ENCODE results near the gene NOL9. TPM values are rescaled to one million over a fixed set of nuclear protein-coding genes. Genes with fewer than 3 reads are reported as not detected.

The NOL9 gene
- total and polyA plus RNA-seq, 9 of the 15 experiments (the other 6 are each of a cell fraction or from before 2014, with no cell fraction given): 5.6 to 76.5 (median 47.3) TPM

DNA sequence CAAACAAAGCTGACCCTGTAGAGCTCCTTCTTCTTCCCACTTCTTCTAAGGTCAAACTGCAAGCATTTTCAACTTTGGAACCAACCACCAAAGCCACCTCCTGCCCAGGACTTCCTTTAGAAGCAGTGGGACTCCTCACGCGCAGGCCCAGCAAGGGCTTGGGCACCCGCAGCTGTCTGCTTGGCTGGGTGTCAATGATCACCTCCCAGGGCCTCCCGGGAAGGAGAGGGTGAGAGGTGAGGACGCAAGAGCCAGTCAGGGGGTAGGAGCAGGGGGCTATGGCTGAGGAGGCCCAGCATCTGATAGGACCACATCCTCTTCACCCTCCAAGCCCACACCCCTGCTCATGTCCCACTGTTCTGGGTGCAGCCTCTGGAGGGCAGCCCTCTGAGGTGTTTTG, 38.1 kb upstream of the NOL9 start:
- H3K27ac ChIP-seq (ENCODE audit: extremely low read depth, low read depth, low read length): no peak overlapping the region
- H3K9ac ChIP-seq (ENCODE audit: insufficient read depth in 1 of 2, low read depth in 2 of 2, low read length in 2 of 2): no peak overlapping the region
- peak; percentile 3; the same call in 1 of the 3 replicates for ATAC-seq
- no peaks in the 10 kb centered on the region for H3K9me3 ChIP-seq (replicated peaks; ENCODE audit: control insufficient read depth, insufficient read depth, low read depth, low read length)
- WGBS (ENCODE audit: insufficient coverage, low coverage, missing lambda C conversion rate): 77% methylated on average over 5 of the region's 5 CpGs
- no peak overlapping the region for H3K4me3 ChIP-seq
- H3K9me1 ChIP-seq (ENCODE audit: control insufficient read depth, insufficient read depth, low read length): peaks cover 10% of the 10 kb centered on the region
- H4K20me1 ChIP-seq (replicated peaks; ENCODE audit: control insufficient read depth, insufficient read depth, low read length): peaks cover 31% of the 10 kb centered on the region
- ChIA-PET CTCF (ENCODE audit: low intra/inter-chr PET ratio) (no interaction called here), POLR2A (interaction anchor here (0.6 to 4.2 kb wide), 9 partner anchors 10 to 49 kb away, joined by 3 to 59 read pairs (median 4); partner anchors contain the start of genes KLHL21, NOL9 and ZBTB48)
- no peak for DNase-seq (ENCODE audit: extremely low read depth in 1 of 4, low spot score in 3 of 4)
- intact Hi-C loops (cut with micrococcal nuclease): no loop called here
- in situ Hi-C loops (cut with MboI): no loop called here
- BruUV-seq (replicated peaks): no TSS peak
- no peak overlapping the region for H3K4me2 ChIP-seq (ENCODE audit: insufficient read depth, low read length)
- no peaks in the 10 kb centered on the region for H3K27me3 ChIP-seq (ENCODE audit: control insufficient read depth in 2 of 2, insufficient read depth in 2 of 2, low read length in 2 of 2)
- peaks cover 28% of the 10 kb centered on the region for H3K79me2 ChIP-seq (ENCODE audit: control insufficient read depth, insufficient read depth, low read length)
- TF ChIP-seq U2AF2 (optimal IDR thresholded peaks at IDR 0.05; ENCODE audit: low read depth, low read length) (no peak), NELFE (IDR thresholded peaks at IDR 0.05; ENCODE audit: insufficient read depth, insufficient read length) (no peak), ZNF134 (CRISPR knock-in tag; conservative IDR thresholded peaks at IDR 0.05) (no peak), SRSF1 (IDR thresholded peaks at IDR 0.05; ENCODE audit: low read depth, low read length) (no peak), ZNF717 (CRISPR knock-in tag; IDR thresholded peaks at IDR 0.05) (no peak), FOS (IDR thresholded peaks at IDR 0.05; ENCODE audit: extremely low read depth, insufficient read length) (no peak), CHD2 (IDR thresholded peaks at IDR 0.05; ENCODE audit: low read depth, low read length) (no peak), RBM22 (IDR thresholded peaks at IDR 0.05; ENCODE audit: low read depth, low read length, poor library complexity, severe bottlenecking) (peak; percentile 10), ZNF41 (CRISPR knock-in tag; conservative IDR thresholded peaks at IDR 0.05) (no peak), RBM14 (IDR thresholded peaks at IDR 0.05; ENCODE audit: borderline replicate concordance, insufficient read depth, low read depth, low read length) (no peak), POLR2B (IDR thresholded peaks at IDR 0.05; ENCODE audit: low read depth, partially characterized antibody) (no peak), EZH2 (IDR thresholded peaks at IDR 0.05; ENCODE audit: borderline replicate concordance, low read depth, low read length) (no peak), ATF7 (IDR thresholded peaks at IDR 0.05) (no peak), POLR2A (conservative IDR thresholded peaks at IDR 0.05) (0 out of 2 replicates have a peak, but pooled peaks have one; percentile 38)
- TF ChIP-seq, protein P1, sequence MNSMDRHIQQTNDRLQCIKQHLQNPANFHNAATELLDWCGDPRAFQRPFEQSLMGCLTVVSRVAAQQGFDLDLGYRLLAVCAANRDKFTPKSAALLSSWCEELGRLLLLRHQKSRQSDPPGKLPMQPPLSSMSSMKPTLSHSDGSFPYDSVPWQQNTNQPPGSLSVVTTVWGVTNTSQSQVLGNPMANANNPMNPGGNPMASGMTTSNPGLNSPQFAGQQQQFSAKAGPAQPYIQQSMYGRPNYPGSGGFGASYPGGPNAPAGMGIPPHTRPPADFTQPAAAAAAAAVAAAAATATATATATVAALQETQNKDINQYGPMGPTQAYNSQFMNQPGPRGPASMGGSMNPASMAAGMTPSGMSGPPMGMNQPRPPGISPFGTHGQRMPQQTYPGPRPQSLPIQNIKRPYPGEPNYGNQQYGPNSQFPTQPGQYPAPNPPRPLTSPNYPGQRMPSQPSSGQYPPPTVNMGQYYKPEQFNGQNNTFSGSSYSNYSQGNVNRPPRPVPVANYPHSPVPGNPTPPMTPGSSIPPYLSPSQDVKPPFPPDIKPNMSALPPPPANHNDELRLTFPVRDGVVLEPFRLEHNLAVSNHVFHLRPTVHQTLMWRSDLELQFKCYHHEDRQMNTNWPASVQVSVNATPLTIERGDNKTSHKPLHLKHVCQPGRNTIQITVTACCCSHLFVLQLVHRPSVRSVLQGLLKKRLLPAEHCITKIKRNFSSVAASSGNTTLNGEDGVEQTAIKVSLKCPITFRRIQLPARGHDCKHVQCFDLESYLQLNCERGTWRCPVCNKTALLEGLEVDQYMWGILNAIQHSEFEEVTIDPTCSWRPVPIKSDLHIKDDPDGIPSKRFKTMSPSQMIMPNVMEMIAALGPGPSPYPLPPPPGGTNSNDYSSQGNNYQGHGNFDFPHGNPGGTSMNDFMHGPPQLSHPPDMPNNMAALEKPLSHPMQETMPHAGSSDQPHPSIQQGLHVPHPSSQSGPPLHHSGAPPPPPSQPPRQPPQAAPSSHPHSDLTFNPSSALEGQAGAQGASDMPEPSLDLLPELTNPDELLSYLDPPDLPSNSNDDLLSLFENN (IDR thresholded peaks at IDR 0.05; ENCODE audit: low read depth in 2 of 2, low read length in 2 of 2): no peak
- TF ChIP-seq, protein P2, sequence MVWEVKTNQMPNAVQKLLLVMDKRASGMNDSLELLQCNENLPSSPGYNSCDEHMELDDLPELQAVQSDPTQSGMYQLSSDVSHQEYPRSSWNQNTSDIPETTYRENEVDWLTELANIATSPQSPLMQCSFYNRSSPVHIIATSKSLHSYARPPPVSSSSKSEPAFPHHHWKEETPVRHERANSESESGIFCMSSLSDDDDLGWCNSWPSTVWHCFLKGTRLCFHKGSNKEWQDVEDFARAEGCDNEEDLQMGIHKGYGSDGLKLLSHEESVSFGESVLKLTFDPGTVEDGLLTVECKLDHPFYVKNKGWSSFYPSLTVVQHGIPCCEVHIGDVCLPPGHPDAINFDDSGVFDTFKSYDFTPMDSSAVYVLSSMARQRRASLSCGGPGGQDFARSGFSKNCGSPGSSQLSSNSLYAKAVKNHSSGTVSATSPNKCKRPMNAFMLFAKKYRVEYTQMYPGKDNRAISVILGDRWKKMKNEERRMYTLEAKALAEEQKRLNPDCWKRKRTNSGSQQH (CRISPR knock-in tag; IDR thresholded peaks at IDR 0.05): no peak
- H3K36me3 ChIP-seq (ENCODE audit: control insufficient read depth, insufficient read depth, low read length): peaks cover 100% of the 10 kb centered on the region
- H3K4me1 ChIP-seq (replicated peaks in 1 of 2; ENCODE audit: control insufficient read depth in 2 of 2, insufficient read depth in 2 of 2, low read length in 2 of 2): peaks cover 2 to 38% of the 10 kb centered on the region in 2 experiments; a peak in 3 of 5 replicates
- H2AFZ ChIP-seq (ENCODE audit: low read depth, low read length): no peak overlapping the region
- no peak for FAIRE-seq
